ENCODE results near the gene LIMD2.
"Not testable (repeated sequence)": the region's sequence is repeated elsewhere in the genome, so short reads cannot be mapped to it uniquely, and the experiment has no call there.

The LIMD2 gene

DNA sequence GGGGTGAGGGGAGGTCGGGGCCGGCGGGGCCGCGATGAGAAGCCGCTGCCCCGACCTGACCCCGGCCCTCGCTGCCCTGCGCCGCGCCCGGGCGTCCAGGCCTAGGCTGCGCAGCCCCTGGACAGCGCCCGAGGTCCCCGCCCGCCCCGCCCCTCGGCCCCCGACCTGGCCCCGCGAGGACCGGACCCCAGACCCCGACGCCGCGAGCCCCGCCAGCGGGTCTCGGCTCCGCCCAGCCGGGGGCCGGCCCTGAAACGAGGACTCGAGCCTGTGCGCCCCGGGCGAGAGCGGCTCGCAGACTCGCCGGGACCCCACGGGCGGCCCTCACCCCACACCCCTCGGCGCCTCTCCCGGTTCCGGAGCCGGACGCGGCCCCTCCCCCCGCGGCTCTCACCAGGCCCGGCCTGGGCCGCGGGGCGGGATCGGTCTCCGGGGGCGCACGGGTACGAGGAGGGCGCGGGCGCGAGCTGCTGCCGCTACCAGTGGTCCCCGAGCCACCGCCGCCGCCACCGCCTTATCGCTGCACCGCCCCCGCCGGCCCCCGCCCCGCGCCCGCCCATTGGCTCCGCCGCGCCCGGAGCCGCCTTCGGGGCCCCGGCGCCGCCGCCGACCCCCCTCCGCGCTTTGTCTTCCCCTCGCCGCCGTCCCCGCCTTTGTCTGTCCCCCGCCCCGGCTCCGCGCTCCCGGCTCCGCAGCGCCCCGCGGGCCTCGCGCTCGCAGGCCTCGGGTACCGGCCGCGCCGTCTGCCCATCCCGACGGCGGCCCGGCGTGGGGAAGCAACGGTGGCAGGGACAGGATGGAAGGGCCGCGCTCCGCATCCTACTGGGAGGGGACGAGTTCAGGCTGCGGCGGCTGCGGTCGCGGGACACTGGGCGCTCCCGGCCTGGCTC, at the start of gene LIMD2:
TSS of gene LIMD2 (minus strand) at position 488 of the 890 bp plus-strand sequence. CDS start 827 bp downstream, outside the sequence.
- DNase-seq, result peak; percentile 77 to 91 (median 84)

DNA sequence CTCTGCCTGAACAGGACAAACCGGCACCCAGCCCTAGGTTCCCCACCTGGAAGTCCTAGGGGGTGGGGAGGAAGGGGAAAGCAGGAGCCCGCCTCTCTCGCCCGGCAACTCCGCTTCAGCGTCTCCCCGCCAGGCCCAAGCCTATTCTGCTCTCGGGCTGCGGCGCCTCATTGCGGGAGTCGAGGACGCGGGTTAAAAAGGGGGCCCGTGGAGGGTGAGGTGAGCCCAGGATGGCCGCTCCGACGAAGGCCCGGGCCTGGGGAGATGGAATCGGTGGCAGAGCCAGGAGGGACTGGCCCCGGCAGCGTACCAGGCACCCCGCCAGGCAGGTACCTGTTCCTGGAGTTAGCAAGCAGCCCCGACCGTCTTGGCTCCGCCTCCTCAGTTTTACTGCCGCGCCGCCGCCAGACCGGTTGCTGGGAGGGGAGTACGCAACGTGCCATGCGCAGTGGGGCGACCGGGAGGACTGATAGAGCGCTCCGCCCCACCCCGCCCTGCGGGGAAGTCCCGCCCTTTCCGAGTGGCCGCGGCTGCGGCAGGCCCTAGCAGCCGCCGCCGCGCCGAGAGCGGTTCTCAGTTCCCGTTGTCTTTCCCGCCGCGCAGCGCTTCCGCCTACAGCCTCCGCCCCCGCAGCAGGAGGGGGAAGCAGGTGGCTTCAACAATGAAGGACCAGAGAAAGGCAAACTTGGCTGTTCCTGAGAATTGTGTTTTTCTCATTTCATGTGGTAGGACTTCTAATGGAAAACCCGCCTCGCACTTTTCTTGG, 41.7 kb upstream of the LIMD2 start, which contains the start of gene STRADA:
TSS of gene STRADA (minus strand) at position 392 of the 766 bp plus-strand sequence. CDS start 13,430 bp downstream, outside the sequence.
- DNase-seq, result peak; percentile 94 to 98 (median 97)

DNA sequence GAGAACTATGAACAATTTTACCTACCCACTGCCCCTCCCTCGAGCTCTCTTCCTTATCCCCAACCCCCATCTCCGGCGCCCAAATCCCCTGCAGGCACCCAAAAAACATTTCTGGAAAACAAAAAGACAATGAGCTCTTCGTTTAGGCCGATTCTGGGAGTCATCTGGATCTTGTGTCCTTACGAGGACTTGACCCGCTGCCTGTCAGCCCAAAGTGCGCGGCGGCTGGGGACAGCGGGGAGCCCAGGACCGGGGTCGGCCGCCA, 41.1 kb upstream of the LIMD2 start:
- peak in 1 of 6 experiments; percentile 32 for DNase-seq

DNA sequence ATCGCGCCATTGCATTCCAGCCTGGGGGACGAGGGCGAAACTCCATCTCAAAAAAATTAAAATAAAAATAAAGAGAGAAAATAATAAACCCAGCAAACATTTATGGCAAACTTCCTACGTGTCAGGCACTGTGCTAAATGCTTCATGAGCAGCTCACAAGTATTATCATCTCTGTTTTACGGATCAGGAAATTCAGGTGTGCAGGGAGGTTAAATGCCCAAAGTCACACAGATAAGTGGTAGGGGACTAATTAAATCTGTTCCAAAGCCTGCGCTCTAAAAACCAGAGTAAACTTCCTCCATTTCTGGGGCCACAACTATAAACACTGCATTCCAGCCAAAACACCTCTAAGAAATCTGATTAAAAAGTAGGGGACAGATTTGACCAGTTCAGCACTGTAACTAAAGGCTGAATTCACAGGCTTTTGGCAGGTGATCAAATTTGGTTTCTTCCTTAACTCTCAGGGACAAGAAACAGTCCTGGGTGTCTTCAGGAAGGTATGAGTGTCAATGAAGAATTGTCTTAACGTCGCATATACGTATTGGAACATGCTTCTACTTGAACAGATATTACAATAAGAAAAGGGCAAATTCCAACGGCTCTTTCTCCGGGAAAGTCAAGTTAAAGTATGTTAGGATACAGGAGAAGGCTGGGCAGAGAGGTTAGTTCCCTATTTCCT, 40.7 kb upstream of the LIMD2 start:
- DNase-seq, result peak in 2 of 6 experiments; percentile 13 to 47

DNA sequence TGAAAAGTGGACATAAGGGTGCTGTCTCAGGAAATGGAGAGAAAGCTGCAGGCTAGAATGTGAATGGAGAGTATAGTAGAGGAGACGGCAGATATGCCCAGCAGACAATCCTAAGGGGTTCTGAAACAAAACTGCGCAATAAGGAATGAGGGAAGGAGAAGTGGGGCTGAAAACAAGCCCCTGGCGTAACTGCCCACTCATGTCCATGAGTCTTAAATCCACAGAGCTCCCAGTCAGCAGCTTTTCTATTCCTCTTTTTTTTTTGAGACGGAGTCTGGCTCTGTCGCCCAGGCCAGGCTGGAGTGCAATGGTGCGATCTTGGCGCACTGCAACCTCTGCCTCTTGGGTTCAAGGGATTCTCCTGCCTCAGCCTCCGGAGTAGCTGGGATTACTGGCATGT, 35.8 kb upstream of the LIMD2 start:
- no peak for DNase-seq

DNA sequence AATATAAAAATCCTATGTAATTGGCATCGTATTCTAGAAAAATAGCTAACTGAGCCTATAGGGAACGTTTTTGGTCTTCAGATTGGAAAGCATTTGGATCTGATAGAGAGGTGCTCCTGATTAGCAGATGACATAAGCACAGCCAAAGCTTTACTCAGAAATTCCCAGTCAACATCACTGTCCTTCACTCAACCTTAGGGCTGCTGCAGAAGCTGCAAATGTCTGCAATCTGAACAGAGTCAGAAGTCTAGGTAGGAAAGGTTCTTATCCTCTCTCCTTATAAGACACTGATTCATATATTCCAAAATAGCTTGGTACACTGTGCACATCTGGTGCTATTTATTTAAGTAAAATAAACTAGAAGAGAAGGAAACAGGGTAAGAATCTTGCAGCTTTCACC, 22.5 kb upstream of the LIMD2 start:
- no peak for DNase-seq

DNA sequence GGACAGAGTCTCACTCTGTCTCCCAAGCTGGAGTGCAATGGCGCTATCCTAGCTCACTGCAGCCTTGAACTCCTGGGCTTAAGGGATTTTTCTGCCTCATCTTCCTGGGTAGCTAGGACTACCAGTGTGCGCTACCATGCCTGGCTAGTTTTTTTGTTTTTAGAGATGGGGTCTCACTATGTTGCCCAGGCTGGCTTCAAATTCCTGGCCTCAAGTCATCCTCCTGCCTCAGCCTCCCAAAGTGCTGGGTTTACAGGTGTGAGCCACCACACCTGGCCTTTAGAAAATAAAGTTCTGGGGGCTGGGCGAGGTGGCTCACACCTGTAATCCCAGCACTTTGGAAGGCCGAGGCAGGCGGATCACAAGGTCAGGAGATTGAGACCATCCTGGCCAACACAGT, 20.3 kb upstream of the LIMD2 start:
- DNase-seq, result not testable (repeated sequence)

DNA sequence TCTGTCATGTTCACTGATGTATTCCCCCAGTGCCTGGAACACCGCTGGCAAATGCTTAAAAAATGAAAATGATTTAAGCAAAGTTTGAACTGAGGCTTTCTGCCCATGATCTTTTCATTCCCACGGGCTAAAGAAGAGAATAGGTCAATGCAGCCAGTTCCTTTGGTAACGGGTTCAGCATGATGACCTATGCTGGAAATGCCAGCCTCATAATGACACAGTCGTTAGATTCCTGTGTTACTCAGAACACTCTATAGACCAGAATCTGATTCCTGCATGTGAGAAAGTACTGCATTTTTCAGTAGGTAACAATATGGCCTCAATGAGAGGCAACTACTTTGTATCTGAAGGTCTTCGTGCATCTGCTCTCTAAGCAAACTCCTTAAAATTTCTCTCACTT, 19.1 kb upstream of the LIMD2 start:
- no peak for DNase-seq

DNA sequence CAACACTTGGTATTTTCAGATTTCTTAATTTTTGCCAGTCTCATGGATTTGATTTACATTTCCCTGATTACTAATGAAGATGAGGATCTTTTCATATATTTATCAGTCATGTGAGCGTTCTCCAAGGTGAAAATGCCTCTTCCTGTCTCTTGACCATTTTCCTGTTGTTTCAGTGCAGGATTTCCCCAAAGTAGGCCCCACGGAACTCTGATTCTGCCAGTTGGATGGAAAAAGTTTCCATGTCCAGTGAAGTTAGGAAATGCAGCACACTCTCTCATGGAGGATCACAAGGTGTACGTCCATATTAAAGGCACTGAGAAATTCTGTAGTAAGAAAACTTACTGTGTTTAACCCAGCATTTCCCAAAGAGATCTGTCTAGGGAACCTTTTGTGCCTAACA, 16.5 kb upstream of the LIMD2 start:
- DNase-seq, result no peak

DNA sequence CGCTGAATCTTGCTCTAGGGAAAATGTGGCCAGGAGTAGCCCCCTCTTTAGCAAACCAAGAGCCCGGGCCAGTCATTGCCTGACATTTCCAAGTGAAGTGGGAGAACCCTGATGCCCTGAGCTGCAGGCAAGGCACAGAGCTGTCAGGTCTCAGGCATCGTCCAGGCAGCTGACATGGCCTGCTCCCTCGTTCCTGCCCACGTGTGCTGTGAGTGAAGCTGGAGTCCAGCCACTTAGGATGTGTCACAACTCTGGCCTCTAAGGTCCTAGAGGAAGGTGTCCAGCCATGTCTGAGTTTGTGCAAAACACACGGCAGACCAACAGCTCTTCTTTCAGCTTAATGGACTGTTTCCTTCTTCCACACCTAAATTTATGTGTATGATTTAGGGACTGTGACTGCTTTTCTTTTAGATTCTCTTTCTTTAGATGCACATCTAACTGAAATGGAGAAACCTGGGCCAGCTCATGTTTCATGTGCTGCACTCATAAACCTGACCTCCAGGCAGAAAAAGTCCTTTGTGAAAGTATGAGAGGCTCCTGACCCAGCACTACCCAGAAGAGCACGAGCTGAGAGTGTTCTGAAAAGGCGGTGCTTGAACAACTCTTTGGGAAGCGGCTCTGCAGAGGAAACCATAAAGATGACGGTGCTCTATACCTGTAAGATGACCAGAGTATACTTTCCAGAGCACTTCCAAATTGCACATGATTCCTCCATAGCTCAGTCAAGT, 14.8 kb upstream of the LIMD2 start:
- no peak for DNase-seq

DNA sequence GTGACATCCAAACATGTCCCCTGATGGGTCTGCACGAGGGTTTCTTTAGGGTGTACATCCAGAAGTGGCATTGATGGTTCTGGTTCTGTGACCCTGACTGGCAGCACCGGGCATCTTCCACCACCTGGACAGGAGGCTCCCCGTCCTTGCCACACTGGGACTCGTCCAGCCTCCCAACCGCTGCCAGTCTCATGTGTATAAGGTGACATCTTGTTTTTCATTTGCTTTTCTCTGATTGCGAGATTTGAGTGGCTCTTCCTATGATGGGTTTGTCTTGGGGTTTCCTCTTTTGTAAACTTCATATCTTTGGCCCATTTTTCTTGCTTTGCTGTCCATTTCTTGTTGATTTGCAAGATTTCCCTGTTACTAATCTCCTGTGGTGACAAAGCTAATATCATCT, 9.2 kb upstream of the LIMD2 start:
- no peak for DNase-seq

DNA sequence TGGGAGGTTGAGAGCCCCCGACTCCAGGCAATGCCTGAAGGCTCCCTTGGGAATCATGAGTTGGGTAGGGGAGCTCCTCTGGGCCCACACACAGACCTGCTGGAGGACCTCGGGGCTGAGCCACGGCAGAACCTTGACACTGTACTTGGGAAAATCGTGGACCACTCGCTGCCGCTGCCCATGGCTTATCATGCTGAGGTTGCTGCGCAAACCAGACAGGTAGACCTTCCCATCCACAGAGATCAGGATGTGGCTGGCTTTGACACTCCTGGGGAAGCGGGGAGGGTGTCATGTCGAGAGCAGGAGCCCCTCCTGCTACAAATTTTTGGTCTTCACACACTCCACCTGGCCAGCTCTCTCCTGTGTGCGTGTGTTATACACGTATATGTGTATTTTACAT, 7.2 kb upstream of the LIMD2 start:
- peak in 4 of 6 experiments; percentile 20 to 44 (median 38) for DNase-seq

DNA sequence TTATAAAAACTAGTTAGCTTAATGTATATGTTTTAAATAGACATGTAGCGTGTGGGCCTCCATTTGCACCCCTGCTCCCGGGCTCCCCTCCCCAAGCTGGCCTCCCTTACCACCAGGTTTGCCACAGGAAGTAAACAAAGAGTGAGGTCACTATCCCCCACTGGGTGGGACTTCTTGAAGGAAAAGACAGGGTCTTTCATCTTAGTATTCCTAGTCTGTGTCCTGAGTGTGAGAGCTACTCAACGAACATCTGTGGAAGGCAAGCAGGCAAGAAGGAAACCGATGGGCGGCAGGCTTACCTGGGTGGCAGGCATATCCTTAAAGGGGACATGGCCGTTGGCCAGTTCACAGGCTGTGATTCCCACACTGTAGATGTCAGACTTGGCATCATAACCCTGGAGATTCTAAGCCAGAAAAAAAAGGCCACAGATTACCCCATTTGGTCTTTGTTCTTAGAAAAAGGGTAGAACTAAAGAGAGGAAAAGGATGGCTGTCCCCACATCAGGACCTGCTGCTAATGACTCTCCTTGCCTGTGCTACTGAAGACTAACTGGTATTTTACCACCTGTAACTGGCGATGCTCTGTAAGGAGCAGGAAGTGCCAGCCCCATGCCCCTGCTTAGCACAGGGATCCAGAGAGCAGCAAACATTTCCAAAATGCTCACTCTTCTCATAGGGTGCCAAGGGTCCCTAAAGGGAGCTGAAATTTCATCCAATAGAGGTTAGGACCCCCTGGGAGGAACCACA, 6.6 kb upstream of the LIMD2 start:
- peak in 2 of 6 experiments; percentile 22 to 38 for DNase-seq

DNA sequence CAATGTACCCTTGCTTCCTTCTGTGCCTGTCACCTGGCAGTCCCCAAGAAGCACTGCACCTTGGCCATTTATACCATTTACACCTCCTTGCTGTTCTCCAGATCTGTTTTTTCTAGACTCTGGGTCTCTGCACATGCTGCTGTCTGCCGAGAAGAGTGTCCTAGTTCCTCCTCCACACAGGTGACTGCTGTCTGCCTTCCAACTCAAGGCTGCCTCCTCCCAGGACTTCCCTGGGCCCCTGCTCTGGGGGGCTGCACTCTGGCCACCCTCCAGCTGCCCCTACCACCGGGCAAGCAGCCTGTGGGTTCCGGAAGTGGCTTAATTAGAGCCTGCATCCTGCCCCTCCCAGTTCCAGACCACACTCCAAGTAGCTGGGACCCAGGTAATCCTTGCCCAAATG, 5.7 kb upstream of the LIMD2 start:
- peak in 1 of 6 experiments; percentile 39 for DNase-seq

DNA sequence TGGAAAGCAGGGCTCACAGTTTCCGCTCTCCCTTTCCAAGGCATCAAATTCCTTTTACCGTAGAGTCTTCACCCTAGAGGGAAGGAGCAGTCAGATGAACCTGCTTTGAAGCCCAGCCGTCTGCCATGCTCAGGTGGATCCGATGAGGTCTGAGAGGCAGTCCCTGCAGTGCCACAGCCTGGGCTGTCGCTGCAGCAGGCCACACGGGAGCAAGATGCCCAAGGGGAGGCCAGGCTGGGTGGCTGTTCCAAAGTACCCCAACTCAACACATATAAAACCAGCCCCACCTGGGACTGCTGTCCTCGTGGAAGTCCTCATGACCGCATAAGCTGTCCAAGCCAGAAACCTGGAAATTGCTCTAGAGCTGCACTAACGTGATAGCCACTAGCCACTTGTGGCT, 4.9 kb upstream of the LIMD2 start:
- no peak for DNase-seq

DNA sequence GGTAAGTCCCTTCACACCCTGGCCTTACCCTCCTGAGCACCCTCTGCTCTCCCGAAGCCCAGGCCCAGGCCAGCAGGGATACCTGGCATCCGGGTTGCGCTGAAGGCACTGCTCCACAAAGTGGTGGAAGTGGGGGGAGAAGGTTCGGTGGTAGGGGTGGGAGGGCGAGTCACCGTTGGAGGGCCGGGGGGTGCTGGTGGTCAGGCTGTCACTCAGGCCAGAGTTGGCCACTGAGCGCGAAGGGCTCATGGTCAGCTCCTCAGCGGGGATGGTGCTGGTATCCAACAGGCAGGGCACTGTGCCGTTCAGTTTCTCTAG, 4.3 kb upstream of the LIMD2 start:
- no peak for DNase-seq

DNA sequence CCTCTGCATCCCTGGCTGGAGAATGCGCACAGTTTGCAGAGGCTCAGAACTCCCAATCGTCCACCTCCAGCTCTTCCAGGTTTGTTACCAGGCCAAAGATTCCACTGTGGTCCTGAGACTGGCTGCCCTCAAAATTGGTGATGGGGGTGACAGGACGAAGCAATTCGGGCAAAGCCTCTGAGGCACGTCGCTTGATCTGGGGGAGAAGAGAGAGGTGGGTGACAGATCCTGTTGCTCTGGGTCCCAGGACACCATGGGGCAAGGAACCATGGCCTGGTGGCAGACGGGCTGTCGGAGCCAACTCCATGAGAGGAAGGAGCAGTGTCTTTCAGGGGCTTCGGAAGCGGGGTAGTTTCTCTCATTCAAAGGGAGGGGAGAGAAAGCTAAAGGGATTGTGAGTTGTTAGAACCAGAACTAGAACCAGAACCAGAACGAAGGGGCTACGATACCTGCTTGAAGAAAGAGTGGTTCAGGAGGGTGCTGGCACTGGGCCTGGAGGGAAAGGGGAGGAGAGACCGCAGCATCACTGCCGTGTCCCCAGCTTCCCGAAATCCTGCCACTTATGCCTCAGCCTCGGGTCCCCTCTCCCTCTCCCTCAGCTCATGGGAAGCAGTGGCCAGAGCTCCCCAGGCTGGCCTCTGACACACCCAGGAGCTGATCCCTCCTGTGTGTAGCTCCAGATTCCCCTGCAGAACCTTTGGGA, 3.8 kb upstream of the LIMD2 start:
- no peak for DNase-seq

DNA sequence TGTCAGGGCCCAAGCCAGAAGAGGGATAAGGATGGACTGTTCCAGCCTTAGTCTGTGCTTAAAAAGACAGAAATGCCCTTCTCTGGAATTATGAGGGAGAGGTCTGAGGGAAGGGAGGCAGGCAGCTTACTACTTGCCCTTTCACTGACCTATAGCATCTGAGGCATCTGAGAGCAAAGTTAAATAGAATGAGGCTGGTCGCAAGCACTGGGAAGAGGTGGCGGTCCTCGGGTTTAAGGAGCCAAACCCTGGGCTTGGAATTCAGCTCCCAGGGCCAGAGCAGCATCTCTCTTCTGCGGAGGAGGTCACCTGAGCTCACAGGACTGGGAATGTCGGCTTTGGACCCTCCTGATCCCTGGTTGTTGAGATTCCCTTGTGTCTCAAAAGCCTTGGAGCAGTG, 3.1 kb upstream of the LIMD2 start:
- no peak for DNase-seq

DNA sequence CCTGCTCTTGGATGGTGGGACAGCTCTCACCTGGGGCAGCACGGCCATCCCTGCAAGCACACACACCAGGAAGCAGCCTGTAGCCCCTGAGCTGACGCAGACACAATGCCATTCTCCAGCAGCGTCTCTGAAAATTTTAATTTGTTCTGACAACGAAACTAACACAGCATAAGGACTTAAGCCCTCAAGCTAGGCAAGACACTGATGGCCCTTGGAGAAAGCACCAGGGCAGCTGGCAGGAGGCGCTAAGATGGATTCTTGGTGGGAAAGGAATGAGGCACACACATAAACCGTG, 2.7 kb upstream of the LIMD2 start:
- DNase-seq, result peak in 1 of 6 experiments; percentile 45

DNA sequence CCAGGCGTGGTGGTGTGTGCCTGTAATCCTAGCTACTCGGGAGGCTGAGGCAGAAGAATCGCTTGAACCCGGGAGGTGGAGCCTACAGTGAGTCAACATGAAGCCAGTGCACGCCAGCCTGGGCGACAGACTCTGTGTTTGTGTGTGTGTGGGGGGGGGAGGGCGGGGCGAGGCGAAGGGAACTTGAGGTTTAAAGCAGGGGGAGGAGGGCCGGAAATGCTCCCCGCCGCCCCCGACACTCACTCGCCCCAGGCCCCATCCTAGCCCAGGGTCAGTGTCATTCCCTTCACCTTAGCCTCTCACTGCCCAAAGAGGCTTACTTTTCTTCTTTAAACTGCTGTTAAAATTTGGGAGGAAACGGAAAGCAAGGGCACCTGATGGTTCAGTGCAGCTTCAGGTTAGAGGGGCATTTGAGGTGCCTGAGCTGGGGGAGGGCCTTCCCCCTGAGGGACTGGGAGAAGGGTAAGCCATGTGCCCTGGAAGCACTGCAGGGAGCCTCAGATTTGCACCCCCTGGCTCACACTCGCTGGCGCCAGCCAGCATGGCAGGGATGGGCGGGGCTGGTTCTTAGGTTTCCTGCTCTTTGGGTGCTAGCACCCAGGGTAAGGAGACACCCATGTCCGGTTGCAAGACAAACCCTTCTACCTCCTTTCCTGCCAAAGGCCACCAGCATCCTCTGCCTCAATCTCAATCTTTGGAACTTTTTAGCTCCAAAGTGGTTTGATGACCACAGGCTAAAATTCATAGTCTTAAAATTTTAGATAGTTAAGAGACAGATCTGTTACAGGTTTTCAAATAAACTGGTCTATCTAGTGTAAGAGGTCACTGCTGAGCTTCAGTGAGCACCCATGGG, 2.2 kb upstream of the LIMD2 start:
- DNase-seq, result peak; percentile 68 to 77 (median 75)

DNA sequence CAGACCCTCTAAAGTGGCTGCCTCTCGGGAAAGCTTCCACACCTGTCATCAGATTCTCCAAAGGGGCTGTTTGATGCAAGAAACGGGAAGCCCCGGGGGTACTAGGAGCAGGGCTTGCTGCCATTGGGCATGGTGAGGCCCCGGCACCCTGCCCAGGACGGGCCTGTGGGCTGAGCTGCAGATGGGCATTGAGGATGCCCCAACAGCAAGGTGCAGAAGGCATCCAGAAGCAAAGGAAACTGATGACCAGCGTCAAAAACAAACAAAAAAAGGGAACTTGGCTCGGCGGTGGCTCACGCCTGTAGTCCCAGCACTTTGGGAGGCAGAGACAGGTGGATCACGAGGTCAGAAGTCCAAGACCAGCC, 1.5 kb upstream of the LIMD2 start:
- DNase-seq, result peak in 2 of 6 experiments; percentile 40 to 52
